HG03565 (cell line): Measurements from ENCODE around the gene TENT4A.

Experiments used
- ATAC-seq: cut with Tn5 transposase; IDR thresholded peaks from one replicate; pipeline ENCODE4 v1.9.1; 2021; ENCODE audit warnings: mild to moderate bottlenecking, moderate library complexity; ENCODE audit not compliant: unreplicated experiment

The TENT4A gene

DNA sequence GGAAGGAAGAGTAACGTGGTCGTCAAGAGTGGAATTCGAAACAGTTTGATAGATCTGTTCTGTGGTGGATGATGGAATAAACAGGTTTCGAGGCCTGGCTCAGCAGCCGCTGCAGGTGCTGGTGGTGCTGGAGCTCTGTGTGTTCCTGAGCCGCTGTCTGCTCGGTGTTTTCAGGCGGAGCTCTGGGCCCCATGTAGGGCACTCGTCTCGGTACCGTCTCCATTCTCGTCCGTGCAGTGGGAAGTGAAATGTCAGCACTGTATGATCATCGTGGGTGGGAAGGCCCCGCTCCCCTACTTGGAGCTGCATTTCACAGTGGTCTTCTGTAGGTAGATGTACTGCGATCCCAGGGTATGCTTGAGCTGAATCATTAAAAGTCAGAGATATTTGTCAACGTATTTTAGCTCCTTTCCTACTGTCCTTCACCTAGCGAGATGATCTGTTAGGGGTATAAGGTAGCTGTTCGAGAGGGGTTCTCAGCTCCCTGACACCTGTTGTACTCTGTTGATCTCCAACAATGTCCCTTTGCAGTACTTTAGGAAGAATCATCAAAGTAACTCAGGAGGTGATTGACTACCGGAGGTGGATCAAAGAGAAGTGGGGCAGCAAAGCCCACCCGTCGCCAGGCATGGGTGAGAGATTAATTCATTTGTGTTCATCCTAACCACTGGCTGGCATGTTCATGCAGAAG is 35.9 kb downstream of the TENT4A start:
- ATAC-seq, result no peak

DNA sequence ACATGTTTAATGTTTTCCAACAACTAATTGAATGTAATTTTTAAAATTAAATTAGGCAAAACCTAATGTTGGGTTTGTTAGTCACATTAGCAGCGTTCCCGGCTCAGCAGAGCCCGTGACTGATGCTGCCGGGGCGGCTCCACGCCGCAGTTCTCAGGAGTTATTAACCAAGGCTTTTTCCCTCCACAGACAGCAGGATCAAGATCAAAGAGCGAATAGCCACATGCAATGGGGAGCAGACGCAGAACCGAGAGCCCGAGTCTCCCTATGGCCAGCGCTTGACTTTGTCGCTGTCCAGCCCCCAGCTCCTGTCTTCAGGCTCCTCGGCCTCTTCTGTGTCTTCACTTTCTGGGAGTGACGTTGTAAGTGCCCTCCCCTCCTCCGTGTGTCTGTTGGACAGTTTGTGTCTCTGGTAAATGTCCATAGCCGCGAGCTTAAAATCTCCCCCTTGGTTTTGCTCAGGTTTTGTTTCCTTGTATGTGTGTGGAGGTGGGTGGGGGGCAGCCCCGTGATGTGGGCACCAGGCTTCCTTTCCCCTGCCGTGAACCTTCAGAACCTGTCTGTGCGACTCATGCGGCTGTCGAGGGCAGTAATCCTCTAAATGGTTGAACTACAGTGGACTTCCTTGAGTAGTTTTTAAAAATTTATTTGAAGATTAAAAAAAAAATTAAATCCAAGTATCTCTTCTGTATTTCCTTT is 37.1 kb downstream of the TENT4A start:
- no peak for ATAC-seq

DNA sequence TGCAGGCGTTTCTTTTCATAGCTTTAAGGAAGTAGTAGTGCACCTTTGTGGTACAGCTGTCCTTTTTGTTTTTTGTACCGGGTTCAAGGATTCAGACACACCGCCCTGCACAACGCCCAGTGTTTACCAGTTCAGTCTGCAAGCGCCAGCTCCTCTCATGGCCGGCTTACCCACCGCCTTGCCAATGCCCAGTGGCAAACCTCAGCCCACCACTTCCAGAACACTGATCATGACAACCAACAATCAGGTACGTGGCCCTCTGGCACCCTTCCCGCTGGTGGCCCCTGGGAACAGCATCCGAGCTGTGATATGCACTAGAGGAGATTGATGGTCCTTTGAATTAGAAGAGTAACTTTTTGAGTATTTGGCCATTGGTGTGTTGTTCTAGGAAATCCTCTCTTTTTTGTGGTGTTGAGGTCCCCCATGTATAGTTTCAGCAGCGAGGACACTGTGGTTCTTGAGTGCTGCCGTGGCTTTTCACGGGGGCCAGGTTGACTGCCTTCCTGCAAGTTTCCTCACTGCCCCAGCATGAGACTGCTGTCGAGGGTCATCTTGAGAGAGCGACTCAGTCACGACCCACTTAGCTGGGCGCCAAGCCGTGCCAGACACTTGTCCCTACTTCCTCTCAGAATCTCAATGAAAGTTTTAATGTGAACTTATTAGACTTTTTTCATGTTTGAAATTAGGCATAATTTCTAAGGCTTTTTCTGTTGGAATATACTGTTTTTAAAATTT is 37.9 kb downstream of the TENT4A start:
- no peak for ATAC-seq

DNA sequence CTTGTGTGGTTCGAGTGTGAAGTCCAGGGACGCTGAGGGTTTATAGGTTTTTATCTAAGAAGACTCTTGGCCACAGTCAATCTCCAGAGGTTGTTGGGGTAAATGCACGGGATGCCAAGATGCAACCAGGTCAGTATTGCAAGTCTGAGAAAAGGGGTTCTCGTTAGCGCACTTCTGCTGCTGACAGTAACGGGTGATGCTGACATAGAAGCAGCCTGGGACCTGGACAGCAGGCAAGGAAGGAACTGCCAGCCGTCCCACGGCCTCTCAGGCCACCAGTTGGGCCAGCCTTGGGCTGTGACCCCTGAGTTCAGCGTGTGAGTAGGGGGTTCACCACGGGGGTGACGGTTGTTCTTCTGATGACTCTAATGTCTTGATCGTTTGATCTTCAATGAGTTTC is 39.0 kb downstream of the TENT4A start:
- ATAC-seq, result no peak

DNA sequence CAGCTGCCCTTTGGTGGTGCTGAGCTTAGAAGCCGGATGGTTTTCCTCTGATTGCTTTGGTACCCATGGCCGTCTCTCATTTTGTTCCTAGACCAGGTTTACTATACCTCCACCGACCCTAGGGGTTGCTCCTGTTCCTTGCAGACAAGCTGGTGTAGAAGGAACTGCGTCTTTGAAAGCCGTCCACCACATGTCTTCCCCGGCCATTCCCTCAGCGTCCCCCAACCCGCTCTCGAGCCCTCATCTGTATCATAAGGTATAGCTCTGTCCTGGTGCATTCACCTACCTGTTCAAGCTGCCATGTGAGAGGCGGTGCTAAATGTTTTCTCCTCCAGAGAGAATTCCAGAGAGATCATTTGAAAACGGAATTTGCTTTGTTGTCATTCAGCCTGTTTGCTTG is 39.5 kb downstream of the TENT4A start:
- no peak for ATAC-seq

DNA sequence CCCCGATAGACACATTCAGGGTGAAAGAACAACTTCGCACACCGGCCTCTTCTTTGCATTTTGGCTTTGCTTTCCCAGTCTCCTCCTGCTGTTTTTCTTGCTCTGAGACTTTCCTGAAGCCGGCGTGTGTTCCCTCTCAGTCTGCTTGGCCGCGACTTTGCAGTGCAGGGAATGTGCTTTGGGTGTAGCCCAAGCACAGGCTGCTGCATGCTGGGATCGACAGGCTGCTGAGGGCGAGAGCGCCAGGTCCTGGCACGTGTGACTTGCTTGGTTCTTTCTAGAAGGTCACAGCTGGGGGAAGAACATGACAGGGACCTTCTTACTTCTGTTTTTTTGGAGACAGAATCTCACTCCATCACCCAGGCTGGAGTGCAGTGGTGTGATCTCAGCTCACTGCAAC is 40.6 kb downstream of the TENT4A start:
- no peak for ATAC-seq

DNA sequence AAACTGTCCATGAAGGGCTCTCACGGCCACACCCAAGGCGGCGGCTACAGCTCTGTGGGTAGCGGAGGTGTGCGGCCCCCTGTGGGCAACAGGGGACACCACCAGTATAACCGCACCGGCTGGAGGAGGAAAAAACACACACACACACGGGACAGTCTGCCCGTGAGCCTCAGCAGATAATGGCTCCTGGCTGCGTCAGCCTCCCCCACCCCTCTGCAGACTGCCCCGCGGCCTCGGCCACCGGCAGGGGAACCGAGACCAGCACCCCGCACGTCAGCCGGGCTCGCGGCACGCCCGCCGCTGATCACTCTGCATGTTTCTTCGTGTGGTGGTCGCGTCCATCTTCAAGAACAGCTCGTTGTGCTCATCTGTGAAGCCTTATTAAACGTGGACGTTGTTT is 41.5 kb downstream of the TENT4A start:
- no peak for ATAC-seq

DNA sequence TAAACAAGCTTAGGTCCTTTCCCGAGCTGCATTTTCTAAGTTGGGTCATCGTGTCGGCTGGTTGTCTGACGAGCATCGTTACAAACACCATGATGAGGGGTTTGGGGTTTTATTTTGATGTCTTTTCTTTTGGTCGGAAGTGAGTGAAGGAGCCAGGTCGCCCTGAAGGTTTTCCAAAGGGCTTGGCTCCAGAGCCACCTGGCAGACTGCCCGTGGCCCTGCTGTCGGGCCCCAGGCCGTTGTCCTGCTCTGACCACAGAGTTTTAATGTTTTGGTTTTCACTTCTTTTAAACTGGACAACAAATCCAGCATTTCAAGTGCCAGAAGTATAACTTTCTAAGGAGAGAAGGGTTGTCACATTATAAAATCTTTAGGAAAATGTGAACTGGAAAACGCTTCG is 42.3 kb downstream of the TENT4A start:
- no peak for ATAC-seq

DNA sequence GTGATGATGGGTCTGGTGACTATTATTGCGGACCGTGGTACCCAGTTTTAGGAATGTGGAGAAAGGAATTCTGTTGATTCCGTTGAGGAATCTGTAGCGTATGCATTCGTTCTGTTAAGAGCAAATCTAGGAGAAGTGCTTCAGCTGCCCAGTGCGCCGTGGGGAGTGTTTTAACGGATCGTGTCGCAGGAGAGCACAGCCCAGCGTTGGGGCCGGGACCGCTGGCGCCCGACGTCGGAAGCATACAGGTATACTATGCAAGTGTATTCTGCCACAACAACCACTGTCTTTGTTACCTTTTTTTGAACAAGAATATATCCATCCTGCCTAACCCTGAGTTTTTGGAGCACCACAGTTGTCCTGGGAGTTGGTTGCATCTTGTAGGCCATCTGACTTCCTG is 42.7 kb downstream of the TENT4A start:
- no peak for ATAC-seq

DNA sequence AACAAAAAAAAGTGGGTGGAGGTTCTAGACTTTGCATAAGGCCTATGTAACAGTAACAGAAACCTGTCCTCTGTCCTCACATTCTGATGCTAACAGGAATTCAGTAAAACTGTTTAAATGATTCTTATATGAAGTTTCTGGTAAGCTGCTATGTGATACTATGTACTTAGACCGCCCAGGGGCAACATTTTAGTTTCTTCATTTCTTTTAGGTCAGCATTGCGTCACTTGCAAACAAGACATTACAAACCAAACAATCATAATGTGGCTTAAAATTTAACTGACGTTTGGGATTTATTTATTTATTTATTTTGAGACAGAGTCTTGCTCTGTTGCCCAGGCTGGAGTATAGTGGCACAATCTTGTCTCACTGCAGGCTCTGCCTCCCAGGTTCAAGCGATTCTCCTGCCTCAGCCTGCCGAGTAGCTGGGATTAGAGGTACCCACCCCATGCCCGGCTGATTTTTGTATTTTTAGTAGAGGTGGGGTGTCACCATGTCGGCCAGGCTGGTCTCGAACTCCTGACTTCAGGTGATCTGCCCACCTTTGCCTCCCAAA is 44.3 kb downstream of the TENT4A start:
- ATAC-seq, result no peak

DNA sequence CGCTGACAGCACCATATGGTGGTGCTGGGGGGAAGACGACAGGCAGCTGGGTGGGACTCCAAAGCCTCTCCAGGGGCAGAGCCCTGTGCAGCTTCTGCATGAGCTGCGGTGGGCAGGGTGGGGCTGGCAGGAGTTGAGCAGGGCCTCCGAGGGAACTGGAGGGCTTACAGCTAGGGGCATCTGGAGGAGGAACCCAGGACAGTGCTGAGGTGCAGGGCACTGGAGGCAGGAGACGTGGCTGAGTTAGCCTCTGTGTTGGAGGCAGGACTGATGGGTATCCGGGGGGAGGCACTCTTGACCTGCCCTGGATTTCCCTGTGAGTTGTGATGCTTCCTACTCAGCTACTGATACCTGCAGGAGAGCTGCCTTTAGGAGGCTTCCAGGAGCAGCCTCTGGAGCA is 45.0 kb downstream of the TENT4A start:
- ATAC-seq, result no peak

DNA sequence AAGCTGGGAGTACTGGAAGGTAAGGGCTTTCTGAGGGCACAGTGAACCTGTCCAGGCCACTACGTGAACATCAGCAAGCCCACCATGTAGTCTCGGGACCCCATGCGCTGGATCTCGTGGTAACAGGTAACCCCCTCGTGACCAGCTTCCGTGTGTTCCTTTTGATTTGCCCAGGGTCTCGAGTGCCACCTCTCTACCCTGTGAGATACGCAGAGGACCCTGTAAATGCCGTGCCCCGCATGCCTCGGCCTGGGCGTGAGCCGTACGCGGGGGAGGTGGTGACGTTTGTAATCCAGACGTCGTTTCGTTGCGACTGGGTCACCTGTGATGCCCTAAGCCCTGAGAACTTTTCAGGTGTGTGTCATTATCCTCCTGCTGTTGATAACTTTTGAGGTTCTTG is 45.5 kb downstream of the TENT4A start:
- ATAC-seq, result no peak

DNA sequence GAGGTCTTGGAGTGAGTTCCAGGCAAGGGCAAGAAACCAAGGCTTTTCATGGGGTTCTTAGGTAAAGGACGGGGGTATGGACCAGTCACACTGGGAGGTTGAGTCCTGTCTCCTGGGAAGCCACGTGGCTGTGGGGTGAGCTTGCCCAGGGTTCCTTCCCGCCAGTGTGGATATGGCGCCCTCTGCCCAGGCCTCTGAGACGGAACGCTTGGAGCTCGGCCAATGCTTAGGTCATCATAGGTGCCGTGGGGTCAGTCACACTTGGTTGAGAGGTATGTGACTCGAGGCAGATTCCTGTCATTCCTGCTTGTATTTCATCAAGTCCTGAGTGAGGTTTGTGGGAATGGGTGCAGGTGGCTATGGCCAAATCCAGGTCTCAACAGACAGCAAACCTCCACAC is 46.2 kb downstream of the TENT4A start:
- no peak for ATAC-seq

DNA sequence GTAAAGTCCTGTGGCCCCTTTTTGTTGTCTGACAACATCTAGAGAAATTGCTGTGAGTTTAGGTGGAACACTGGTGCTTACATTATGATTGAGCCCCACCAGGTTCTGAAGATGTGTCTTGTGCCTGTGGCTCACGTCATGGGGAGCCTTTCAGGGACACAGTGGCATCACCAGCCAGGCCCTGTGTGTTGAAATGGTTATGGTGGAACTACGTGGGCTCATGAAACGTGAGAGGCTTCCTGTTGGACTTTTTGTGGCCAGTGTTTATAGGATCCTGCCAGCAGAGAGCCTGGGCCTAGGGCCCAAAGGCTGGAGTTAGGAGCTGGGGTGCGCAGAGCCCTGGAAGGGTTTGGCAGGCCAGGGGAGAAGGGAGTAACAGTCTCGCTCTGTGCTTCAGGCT is 46.8 kb downstream of the TENT4A start:
- no peak for ATAC-seq

DNA sequence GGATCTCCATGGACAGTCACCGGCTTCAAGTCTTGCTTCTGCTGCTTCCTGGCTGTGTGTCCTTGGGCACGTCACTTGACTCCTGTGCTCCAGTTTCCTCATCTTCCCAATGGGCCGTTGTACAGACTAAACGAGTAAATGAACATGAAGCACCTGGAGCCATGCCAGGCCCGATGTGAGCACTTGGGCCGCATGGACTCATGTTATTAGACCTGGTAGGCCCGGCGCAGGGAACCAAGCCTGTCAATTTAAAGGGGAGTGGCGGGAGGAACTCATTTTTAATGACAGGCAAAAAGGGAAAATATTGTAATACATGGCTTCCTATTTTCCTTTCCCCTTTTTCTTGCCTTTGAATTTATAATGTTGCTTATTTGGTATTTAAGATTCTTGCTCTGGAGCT is 47.5 kb downstream of the TENT4A start:
- ATAC-seq, result no peak

DNA sequence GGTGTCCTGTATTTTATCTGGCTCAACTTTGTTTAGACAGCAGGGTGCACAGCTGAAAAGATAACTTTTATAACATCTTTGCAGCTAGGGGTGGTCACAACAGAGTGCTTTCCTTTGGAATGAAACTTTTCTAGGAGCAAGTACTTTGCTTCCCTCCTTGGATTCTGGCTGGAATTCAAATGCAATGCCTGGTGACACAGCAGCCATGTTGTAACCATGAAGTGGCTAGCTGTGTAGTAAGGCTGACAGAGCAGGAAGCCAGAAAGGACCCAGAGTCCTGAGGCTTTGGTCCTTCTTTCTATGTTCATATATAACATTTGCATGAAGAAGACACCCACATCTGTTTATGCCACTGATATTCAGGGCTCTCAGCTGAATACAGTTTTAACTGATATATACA is 48.1 kb downstream of the TENT4A start:
- ATAC-seq, result no peak

DNA sequence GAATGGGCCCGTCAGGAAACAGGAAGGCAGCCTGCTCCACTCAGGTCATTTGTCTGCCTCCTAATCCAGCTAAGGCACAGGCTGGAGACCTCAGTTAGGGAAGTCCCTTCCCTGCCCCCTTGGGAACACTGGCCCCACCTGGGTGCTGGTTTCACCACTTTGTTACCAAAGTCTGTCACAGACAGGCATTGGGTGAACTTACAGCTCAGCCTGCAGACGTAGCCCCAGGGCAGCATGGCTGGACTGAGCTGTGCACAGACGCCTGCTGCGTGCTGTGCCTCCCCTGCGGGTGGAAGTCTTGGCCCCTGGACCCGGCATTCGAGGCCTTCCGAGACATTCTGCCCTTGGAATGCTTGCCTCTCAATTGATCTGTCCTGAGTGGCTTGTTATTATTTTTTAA is 48.9 kb downstream of the TENT4A start:
- ATAC-seq, result no peak

DNA sequence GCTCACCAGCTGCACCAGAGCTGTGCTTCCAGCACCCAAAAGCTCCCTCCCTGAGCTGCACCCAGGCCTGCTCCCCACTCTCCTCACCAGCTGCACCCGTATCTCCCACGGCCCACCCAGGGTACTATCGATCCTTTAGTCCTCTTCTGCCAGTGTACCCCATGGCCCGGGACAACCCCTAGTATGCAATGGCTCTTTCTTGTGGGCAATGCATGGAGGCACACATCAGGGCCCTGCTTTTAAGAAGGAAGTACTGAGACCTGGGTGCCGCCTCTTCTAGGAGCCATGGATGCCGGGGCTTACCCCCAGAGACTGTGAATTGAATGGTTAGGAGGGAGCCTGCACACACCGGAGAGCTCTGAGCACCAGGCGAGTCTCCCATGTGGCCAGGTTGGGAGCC is 49.5 kb downstream of the TENT4A start:
- ATAC-seq, result no peak

DNA sequence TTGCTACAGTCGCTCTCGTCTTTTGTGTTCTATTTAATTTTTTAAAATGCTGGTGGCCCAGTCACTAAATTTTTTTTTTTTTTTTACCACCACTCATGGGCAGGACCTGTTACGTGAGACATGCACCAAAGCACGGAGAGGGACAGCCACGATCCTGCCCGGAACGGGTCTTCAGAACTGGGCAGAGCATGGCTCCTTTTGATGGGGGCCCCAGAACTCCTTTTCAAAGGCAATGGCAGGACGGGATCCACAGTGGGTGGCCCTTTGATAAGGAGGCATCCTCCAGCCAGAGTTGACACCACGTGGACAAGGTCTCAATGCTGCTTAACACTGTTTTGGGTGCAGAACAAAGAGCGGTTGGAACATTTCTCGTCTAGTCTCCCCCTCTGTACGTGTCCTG is 50.0 kb downstream of the TENT4A start:
- no peak for ATAC-seq

DNA sequence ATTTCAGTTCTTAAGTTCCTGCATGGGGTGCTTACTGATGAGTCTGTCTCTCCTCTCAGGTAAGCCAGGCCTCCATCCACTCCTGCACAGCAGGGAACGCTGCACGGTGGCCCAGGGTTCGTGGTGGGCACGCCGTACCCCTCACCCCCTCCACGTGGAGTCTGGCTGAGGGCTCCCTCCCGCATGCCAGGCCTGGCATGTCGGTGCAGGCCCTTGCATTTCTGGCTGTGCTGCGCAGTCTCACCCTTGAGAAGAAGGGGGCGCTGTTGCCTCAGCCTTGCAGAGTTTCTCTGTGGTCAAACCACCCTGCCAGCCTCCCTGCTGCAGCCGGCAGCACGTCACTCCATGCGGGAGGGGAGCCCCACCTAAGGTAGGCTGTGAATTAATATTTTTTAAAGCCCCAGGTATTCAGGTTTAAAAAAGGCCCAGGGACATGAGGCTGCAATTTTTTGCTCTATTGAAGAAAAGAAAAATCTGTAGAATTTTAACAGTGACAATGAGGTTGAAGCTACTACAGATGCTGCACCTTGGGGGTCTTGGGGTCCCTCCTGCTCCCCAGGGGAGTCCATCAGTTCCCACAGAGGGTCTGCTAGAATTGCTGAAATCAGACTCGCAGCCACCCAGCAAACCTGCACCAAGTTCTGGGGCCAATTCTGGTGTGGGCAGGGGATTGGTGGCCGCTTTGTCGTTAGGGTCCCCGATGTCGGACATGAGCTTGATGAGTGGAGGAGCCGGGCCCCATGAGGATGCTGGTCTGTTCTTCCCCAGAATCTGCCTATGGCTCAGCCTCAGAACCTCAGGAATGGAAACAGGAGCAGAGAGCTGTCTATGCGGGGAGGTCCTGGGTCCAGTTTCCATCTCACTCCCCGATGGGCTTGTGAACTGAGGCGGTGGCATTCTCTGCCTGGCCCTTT is 52.6 kb downstream of the TENT4A start:
- peak; percentile 91 for ATAC-seq

DNA sequence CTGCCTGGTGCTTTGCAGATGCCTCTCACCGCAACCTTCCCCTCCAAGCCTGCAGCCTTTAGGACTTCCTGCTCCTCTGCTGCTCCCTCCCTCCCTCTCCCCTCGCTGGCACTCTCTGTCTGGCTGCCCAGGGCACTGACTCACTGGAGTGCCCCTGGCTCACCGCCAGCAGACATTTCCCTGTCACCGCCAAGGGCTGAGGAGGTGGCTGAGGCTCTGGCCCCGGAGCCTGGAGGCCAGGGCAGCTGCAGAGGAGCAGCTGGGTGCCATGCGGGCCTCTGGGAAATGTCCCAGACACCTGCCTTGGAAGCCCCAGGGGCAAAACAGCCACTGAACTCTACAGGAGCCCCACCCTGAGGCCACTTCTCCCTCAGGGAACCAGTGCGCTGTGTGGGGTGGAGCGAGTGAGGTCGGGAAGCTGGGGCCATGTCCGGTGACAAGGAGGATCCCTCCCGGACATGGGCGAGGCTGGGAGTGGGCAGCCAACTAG is 53.4 kb downstream of the TENT4A start:
- ATAC-seq, result no peak
